ENCODE data around the gene SLC25A51.

DNA sequence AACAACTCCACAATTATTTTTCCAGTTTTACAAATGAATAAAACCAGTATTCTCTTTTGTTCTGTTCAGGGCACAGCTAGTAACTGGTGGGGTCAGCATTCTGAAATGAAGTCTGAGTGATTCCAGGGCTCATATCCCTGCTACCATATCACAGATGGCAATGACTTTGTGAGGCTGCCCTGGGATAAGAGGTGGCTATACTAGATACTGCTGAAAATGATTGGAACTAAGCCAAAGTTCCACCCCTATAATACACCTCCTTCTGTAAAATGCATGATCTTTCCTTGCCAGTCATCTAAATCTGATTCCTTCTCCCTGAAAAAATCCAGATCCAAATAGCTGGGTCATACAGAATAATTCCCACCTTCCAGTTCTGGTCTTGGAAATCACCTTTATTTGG lies 14.4 kb downstream of the SLC25A51 start:
- TF ChIP-seq, protein P1, sequence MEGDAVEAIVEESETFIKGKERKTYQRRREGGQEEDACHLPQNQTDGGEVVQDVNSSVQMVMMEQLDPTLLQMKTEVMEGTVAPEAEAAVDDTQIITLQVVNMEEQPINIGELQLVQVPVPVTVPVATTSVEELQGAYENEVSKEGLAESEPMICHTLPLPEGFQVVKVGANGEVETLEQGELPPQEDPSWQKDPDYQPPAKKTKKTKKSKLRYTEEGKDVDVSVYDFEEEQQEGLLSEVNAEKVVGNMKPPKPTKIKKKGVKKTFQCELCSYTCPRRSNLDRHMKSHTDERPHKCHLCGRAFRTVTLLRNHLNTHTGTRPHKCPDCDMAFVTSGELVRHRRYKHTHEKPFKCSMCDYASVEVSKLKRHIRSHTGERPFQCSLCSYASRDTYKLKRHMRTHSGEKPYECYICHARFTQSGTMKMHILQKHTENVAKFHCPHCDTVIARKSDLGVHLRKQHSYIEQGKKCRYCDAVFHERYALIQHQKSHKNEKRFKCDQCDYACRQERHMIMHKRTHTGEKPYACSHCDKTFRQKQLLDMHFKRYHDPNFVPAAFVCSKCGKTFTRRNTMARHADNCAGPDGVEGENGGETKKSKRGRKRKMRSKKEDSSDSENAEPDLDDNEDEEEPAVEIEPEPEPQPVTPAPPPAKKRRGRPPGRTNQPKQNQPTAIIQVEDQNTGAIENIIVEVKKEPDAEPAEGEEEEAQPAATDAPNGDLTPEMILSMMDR (conservative IDR thresholded peaks at IDR 0.05; ENCODE audit: low read length) = no peak
- TF ChIP-seq EZH2phosphoT487 (IDR thresholded peaks at IDR 0.05; ENCODE audit: borderline replicate concordance) = no peak

Data from Loucy (cell line).